ENCODE results near the gene SLC13A5.

SLC13A5 gene

GRCh38 chr17:6661464-6661848, 51.7 kb downstream of the SLC13A5 start:
- ChIA-PET POLR2A (no interaction called here), CTCF (interaction anchor here (0.7 to 1.7 kb wide), 2 partner anchors 9 to 243 kb away, joined by 3 to 5 read pairs; no protein-coding TSS in a partner anchor)
- Histone ChIP-seq H3K4me3 (ENCODE audit: low read depth, low read length) (no peak overlapping the region), H3K27ac (ENCODE audit: extremely low read depth, low read depth, low read length) (no peak overlapping the region), H3K36me3 (ENCODE audit: control insufficient read depth in 2 of 2, insufficient read depth in 1 of 2, low read length in 2 of 2) (no peaks in the 10 kb centered on the region; a peak in 1 of 3 replicates), H3K9me3 (ENCODE audit: control insufficient read depth, insufficient read depth, low read depth, low read length) (no peaks in the 10 kb centered on the region), H3K4me1 (ENCODE audit: control insufficient read depth, insufficient read depth, low read length) (no peaks in the 10 kb centered on the region)
- TF ChIP-seq ZNF692 (tag by site-specific recombination; IDR thresholded peaks at IDR 0.05), result peak; percentile 75
- no peak for TF ChIP-seq IKZF3 (tag by site-specific recombination; IDR thresholded peaks at IDR 0.05)
- TF ChIP-seq ZNF704 (tag by site-specific recombination; IDR thresholded peaks at IDR 0.05), result no peak
- TF ChIP-seq ZFP69B (tag by site-specific recombination; IDR thresholded peaks at IDR 0.05), result peak; percentile 74; the same call in 1 of the 2 replicates
- TF ChIP-seq ZNF350 (tag by site-specific recombination; IDR thresholded peaks at IDR 0.05), result no peak
- TF ChIP-seq ZBTB6 (tag by site-specific recombination; IDR thresholded peaks at IDR 0.05), result no peak
- no peak for TF ChIP-seq ZNF610 (tag by site-specific recombination; IDR thresholded peaks at IDR 0.05; ENCODE audit: borderline replicate concordance)
- TF ChIP-seq ZNF558 (tag by site-specific recombination; IDR thresholded peaks at IDR 0.05), result no peak
- no peak for TF ChIP-seq ZBTB44 (tag by site-specific recombination; IDR thresholded peaks at IDR 0.05)

- CTCF ChIA-PET, result interaction anchor here (0.7 to 1.8 kb wide), 5 partner anchors 10 to 385 kb away, joined by 3 to 9 read pairs (median 4); no protein-coding TSS in a partner anchor
Observed at GRCh38 chr17:6660805-6661463, 52.2 kb downstream of the SLC13A5 start.

More at GRCh38 chr17:6660805-6661463, 52.2 kb downstream of the SLC13A5 start:
- TF ChIP-seq OSR2 (tag by site-specific recombination; IDR thresholded peaks at IDR 0.05) (no peak), ZNF658 (tag by site-specific recombination; IDR thresholded peaks at IDR 0.05) (no peak), ZNF513 (tag by site-specific recombination; IDR thresholded peaks at IDR 0.05) (no peak), ZNF488 (tag by site-specific recombination; IDR thresholded peaks at IDR 0.05) (no peak), MEIS1 (CRISPR knock-in tag; IDR thresholded peaks at IDR 0.05; ENCODE audit: borderline replicate concordance) (no peak), ZNF239 (tag by site-specific recombination; IDR thresholded peaks at IDR 0.05) (no peak), INSM2 (tag by site-specific recombination; IDR thresholded peaks at IDR 0.05) (no peak), ZFHX2 (tag by site-specific recombination; conservative IDR thresholded peaks at IDR 0.05) (peak; percentile 46)
- H3K36me3 ChIP-seq (ENCODE audit: control insufficient read depth in 2 of 2, insufficient read depth in 1 of 2, low read length in 2 of 2), result no peaks in the 10 kb centered on the region
- H3K27ac ChIP-seq (ENCODE audit: extremely low read depth, low read depth, low read length), result no peak overlapping the region
- no peaks in the 10 kb centered on the region for H3K4me1 ChIP-seq (ENCODE audit: control insufficient read depth, insufficient read depth, low read length)
- no peak overlapping the region for H3K4me3 ChIP-seq (ENCODE audit: low read depth, low read length)
- POLR2A ChIA-PET, result no interaction called here
- H3K9me3 ChIP-seq (ENCODE audit: control insufficient read depth, insufficient read depth, low read depth, low read length), result no peaks in the 10 kb centered on the region

All from HEK293 (cell line).